NCI-H1436 treated with DMSO at 0.1 percent for 48 hours (cell line): ENCODE data around the gene CYSLTR1.
"Not testable (repeated sequence)": the region's sequence is repeated elsewhere in the genome, so short reads cannot be mapped to it uniquely, and the experiment has no call there.

Experiments used
- DNase-seq: peaks from one replicate; lab custom pipeline; 2025; lab: John Stamatoyannopoulos, UW

Gene CYSLTR1

GRCh38 chrX:78327370-78328086 lies at the start of gene CYSLTR1:
Gene CYSLTR1, minus strand, starts transcription at chrX:78327611. Its CDS starts 53,865 bp downstream, at chrX:78273746.
- no peak for DNase-seq

- no peak for DNase-seq
Observed at GRCh38 chrX:78377186-78377585, 49.8 kb upstream of the CYSLTR1 start.

GRCh38 chrX:78375894-78376293 lies 48.5 kb upstream of the CYSLTR1 start:
- no peak for DNase-seq

GRCh38 chrX:78366576-78366975 lies 39.2 kb upstream of the CYSLTR1 start:
- DNase-seq, result no peak

GRCh38 chrX:78357342-78358055 lies 30.1 kb upstream of the CYSLTR1 start:
- DNase-seq, result no peak

- DNase-seq, result no peak
Observed at GRCh38 chrX:78333521-78333920, 6.1 kb upstream of the CYSLTR1 start.

- no peak for DNase-seq
Observed at GRCh38 chrX:78331708-78332107, 4.3 kb upstream of the CYSLTR1 start.

GRCh38 chrX:78330540-78330939 lies 3.1 kb upstream of the CYSLTR1 start:
- no peak for DNase-seq

GRCh38 chrX:78330068-78330467 lies 2.7 kb upstream of the CYSLTR1 start:
- DNase-seq, result no peak

GRCh38 chrX:78329486-78329885 lies 2.1 kb upstream of the CYSLTR1 start:
- no peak for DNase-seq

- no peak for DNase-seq
Observed at GRCh38 chrX:78326401-78326800, 1.0 kb downstream of the CYSLTR1 start.

- DNase-seq, result no peak
Observed at GRCh38 chrX:78322863-78323262, 4.5 kb downstream of the CYSLTR1 start.

GRCh38 chrX:78321809-78322208 lies 5.6 kb downstream of the CYSLTR1 start:
- DNase-seq, result peak; percentile 26

- DNase-seq, result no peak
Observed at GRCh38 chrX:78316265-78316664, 11.1 kb downstream of the CYSLTR1 start.

GRCh38 chrX:78315745-78316144 lies 11.7 kb downstream of the CYSLTR1 start:
- DNase-seq, result no peak

- DNase-seq, result no peak
Observed at GRCh38 chrX:78314561-78314960, 12.8 kb downstream of the CYSLTR1 start.

GRCh38 chrX:78313526-78313925 lies 13.9 kb downstream of the CYSLTR1 start:
- no peak for DNase-seq

GRCh38 chrX:78307665-78308064 lies 19.7 kb downstream of the CYSLTR1 start:
- no peak for DNase-seq

- DNase-seq, result no peak
Observed at GRCh38 chrX:78303086-78303485, 24.3 kb downstream of the CYSLTR1 start.

GRCh38 chrX:78300933-78301332 lies 26.5 kb downstream of the CYSLTR1 start:
- not testable (repeated sequence) for DNase-seq

- no peak for DNase-seq
Observed at GRCh38 chrX:78283511-78283910, 43.9 kb downstream of the CYSLTR1 start.

- no peak for DNase-seq
Observed at GRCh38 chrX:78237127-78237526, 90.3 kb downstream of the CYSLTR1 start.

GRCh38 chrX:78226047-78226446 lies 101.4 kb downstream of the CYSLTR1 start:
- DNase-seq, result not testable (repeated sequence)
